Gastrocnemius medialis (tissue), 4 donors: ENCODE measurements around the gene DERA. TPM values are rescaled to one million over a fixed set of nuclear protein-coding genes. Genes with fewer than 3 reads are reported as not detected.

ENCODE experiments used
- ATAC-seq, 2 donors: fragments of 150-250 bp; one replicate each; pipeline ENCODE4 v1.9.1; 2016
- DNase-seq, 2 donors: peaks; one replicate each; pipeline ENCODE4 v3.0.0-alpha.2; 2019
- H3K27ac ChIP-seq, 4 donors: fragments of 200-600 bp; sonication (generic); 1 replicate in 1 of 4; 2 replicates in 3 of 4; pipeline ENCODE4 v1.5.1; 2016 to 2018; ENCODE audit warnings: mild to moderate bottlenecking in 2 of 4, moderate library complexity in 1 of 4
- H3K27me3 ChIP-seq, 3 donors: fragments of 200-600 bp; sonication (generic) in 2 of 3; 1 replicate in 1 of 3; 2 replicates in 2 of 3; pipeline versions ENCODE4 v1.5.1 to v1.6.0; 2016 to 2019; ENCODE audit warnings: mild to moderate bottlenecking in 1 of 3, moderate library complexity in 1 of 3
- H3K36me3 ChIP-seq, 2 donors: fragments of 200-600 bp; sonication (generic) in 1 of 2; one replicate each; pipeline ENCODE4 v1.5.1; 2017 to 2018
- H3K4me1 ChIP-seq, 2 donors: fragments of 200-600 bp; sonication (generic) in 1 of 2; one replicate each; pipeline ENCODE4 v1.5.1; 2016 to 2017; ENCODE audit warnings: mild to moderate bottlenecking in 2 of 2
- H3K4me3 ChIP-seq, 4 donors: fragments of 200-600 bp; sonication (generic) in 3 of 4; 1 replicate in 1 of 4; 2 replicates in 3 of 4; pipeline ENCODE4 v1.5.1; 2016 to 2019; ENCODE audit warnings: mild to moderate bottlenecking in 2 of 4
- H3K9me3 ChIP-seq, 3 donors: fragments of 200-600 bp; sonication (generic) in 2 of 3; 1 replicate in 1 of 3; 2 replicates in 2 of 3; pipeline ENCODE4 v1.5.1; 2016 to 2019
- CTCF ChIP-seq, 5 experiments: fragments of 450-650 bp in 3 of 5; fragments of 200-600 bp in 2 of 5; sonication (generic) in 2 of 5; IDR thresholded peaks in 4 of 5; conservative IDR thresholded peaks in 1 of 5; 1 replicate in 4 of 5; 2 replicates in 1 of 5; pipeline ENCODE4 v1.5.1; 2016 to 2019; ENCODE audit warnings: antibody characterized with exemption in 5 of 5, mild to moderate bottlenecking in 3 of 5, moderate library complexity in 3 of 5
- POLR2A ChIP-seq, 2 donors: fragments of 450-650 bp; IDR thresholded peaks; one replicate each; pipeline ENCODE4 v1.6.1; 2017; ENCODE audit warnings: antibody characterized with exemption in 2 of 2, mild to moderate bottlenecking in 2 of 2, moderate library complexity in 2 of 2
- in situ Hi-C, 4 donors: fragments of 200-750 bp; cut with MboI; loops; one replicate each; pipeline versions ENCODE4 v1.15.0 to v1.8.0; 2017; ENCODE audit warnings: low sequenced_read_pairs in 4 of 4
- intact Hi-C: fragments of 100-400 bp; cut with DNase I; formaldehyde crosslinking; loops from one replicate; pipeline ENCODE4 v1.15.1; 2023; ENCODE audit warnings: low total_unique reads
- total RNA-seq, 4 donors: library from RNA; depleted of rRNA; stranded (reverse); fragments of >200 nt; gene quantifications; one replicate each; pipeline versions ENCODE4 v1.1.0 to v1.2.3, GENCODE V29; 2016

Gene DERA
- total RNA-seq, 4 donors from 2014 or later: 29.2 to 50.1 (median 34.3) TPM

- in situ Hi-C loops: loop anchor here in 2 of 4 donors (25.0 kb wide), 2 partner anchors 617 to 1092 kb away; no protein-coding TSS in a partner anchor
- TF ChIP-seq POLR2A (IDR thresholded peaks at IDR 0.05): no peak
- TF ChIP-seq CTCF (IDR thresholded peaks at IDR 0.05 in 4 of 5, conservative IDR thresholded peaks at IDR 0.05 in 1 of 5): no peak
- no peak for ATAC-seq
- Histone ChIP-seq H3K9me3 (no peaks in the 10 kb centered on the region), H3K4me1 (peaks cover 20 to 23% of the 10 kb centered on the region in 2 donors), H3K36me3 (no peaks in the 10 kb centered on the region), H3K27ac (no peak overlapping the region), H3K27me3 (no peaks in the 10 kb centered on the region), H3K4me3 (no peak overlapping the region)
- intact Hi-C loops: no loop called here
- DNase-seq: no peak
These were observed 31.7 kb upstream of the DERA start for GRCh38 chr12:15879413-15879812.

GRCh38 chr12:15880721-15881120 lies 30.4 kb upstream of the DERA start:
- TF ChIP-seq POLR2A (IDR thresholded peaks at IDR 0.05) (no peak), CTCF (IDR thresholded peaks at IDR 0.05 in 4 of 5, conservative IDR thresholded peaks at IDR 0.05 in 1 of 5) (no peak)
- H3K36me3 ChIP-seq: no peaks in the 10 kb centered on the region
- intact Hi-C loops (no loop called here), in situ Hi-C loops (loop anchor here in 2 of 4 donors (25.0 kb wide), 2 partner anchors 618 to 1093 kb away; no protein-coding TSS in a partner anchor)
- peaks cover 26 to 27% of the 10 kb centered on the region in 2 donors for H3K4me1 ChIP-seq
- H3K27me3 ChIP-seq: no peaks in the 10 kb centered on the region
- ATAC-seq (no peak), DNase-seq (no peak)
- H3K27ac ChIP-seq: no peak overlapping the region
- no peak overlapping the region for H3K4me3 ChIP-seq
- H3K9me3 ChIP-seq: no peaks in the 10 kb centered on the region

- Histone ChIP-seq H3K9me3 (no peaks in the 10 kb centered on the region), H3K27me3 (no peaks in the 10 kb centered on the region), H3K27ac (peak within 1 kb of the TSS; percentile 91 to 100 (median 99)), H3K36me3 (no peaks in the 10 kb centered on the region), H3K4me1 (peaks cover 33 to 34% of the 10 kb centered on the region in 2 donors), H3K4me3 (peak within 1 kb of the TSS; percentile 92 to 99 (median 97))
- intact Hi-C loops: loop anchor here (1.0 kb wide), 2 partner anchors 93 to 1108 kb away; partner anchors contain the start of gene EPS8
- TF ChIP-seq CTCF (IDR thresholded peaks at IDR 0.05 in 4 of 5, conservative IDR thresholded peaks at IDR 0.05 in 1 of 5) (peak in 1 of 5 experiments; percentile 18), POLR2A (IDR thresholded peaks at IDR 0.05) (peak; percentile 96 to 98)
- DNase-seq (peak; percentile 93 to 97), ATAC-seq (peak; percentile 95 to 96)
- in situ Hi-C loops: loop anchor here in 2 of 4 donors (25.0 kb wide), 2 partner anchors 620 to 1095 kb away; no protein-coding TSS in a partner anchor
These were observed 28.8 kb upstream of the DERA start, which contains the start of gene STRAP for GRCh38 chr12:15882118-15882971. Gene STRAP, plus strand, starts transcription at chr12:15882387. Its CDS starts 321 bp downstream, at chr12:15882708.

DNA sequence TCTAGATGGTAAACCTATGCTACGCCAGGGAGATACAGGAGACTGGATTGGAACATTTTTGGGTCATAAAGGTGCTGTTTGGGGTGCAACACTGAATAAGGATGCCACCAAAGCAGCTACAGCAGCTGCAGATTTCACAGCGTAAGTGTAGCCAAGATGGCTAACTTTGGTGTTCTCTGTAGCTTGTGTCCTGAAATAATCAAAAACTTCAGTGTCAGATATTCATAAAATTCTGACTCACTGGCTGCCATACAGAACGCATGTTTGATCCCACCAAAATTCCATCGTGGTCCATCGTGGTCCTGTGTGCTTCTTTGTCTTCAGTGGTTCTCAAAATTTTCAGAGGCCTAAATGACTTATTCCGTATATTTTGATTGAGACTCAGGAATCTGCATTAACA lies 27.6 kb upstream of the DERA start:
- no peaks in the 10 kb centered on the region for H3K27me3 ChIP-seq
- in situ Hi-C loops (loop anchor here in 2 of 4 donors (25.0 kb wide), 2 partner anchors 621 to 1096 kb away; no protein-coding TSS in a partner anchor), intact Hi-C loops (no loop called here)
- H3K4me1 ChIP-seq: peaks cover 45 to 46% of the 10 kb centered on the region in 2 donors
- ATAC-seq (no peak), DNase-seq (no peak)
- no peak for TF ChIP-seq CTCF (IDR thresholded peaks at IDR 0.05 in 4 of 5, conservative IDR thresholded peaks at IDR 0.05 in 1 of 5)
- TF ChIP-seq POLR2A (IDR thresholded peaks at IDR 0.05): no peak
- peak overlapping the region; percentile 91 to 100 (median 99) for H3K27ac ChIP-seq
- no peaks in the 10 kb centered on the region for H3K36me3 ChIP-seq
- no peaks in the 10 kb centered on the region for H3K9me3 ChIP-seq
- peak overlapping the region; percentile 92 to 99 (median 97) for H3K4me3 ChIP-seq
